Hematopoietic multipotent progenitor cell treated with erythropoietin and hydrocortisone succinate and interleukin-3 and kit ligand, for 6 days (in vitro differentiated cells): ENCODE measurements around the gene PSD2.

Source experiments
- DNase-seq: peaks from one replicate; pipeline ENCODE4 v3.0.0-alpha.2; 2015

PSD2 gene

DNA sequence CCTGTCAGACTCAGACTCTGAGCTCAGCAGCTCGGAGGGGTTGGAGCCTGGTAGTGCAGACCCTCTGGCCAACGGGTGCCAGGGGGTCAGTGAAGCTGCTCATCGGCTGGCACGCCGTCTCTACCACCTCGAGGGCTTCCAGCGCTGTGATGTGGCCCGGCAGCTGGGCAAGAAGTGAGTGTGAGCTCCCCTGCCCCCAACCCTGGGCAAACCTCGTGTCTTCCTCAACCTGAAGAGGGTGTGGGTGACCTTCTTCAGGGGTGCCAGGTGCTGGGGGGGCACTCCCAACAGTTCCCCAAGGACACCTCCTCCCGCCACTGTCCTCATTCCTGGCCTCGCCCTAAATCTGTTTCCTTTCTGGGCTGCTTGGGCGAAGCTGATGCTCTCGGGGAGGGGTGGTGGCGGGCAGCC lies 18.6 kb downstream of the PSD2 start:
- DNase-seq, result no peak

DNA sequence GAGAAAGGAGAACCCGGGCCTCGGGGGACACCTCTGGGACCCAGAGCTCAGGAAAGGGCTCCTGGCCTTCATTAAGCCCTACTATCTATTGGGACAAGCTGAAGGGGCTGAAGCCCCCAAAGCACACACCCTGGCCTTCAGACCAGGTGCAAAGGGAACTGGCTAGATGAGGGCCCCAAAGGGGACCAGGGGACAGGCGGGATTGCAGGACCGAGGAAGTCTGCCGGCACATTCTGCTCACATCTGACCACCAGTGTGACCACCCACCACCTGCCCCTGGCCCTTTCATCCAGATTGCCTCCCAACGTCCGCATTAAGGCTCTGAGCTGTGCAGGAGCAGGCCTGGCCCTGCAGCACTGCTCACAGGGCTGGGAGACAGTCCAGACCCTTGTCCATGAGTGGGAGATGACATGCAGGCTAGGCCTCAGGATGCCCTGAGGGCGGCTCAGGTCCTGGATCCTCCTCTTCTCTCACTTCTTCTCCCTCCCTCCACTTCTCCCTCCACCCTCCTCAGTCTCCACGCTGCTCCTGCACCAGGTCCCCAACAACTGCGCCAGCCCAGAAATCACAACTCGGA lies 19.2 kb downstream of the PSD2 start:
- no peak for DNase-seq

DNA sequence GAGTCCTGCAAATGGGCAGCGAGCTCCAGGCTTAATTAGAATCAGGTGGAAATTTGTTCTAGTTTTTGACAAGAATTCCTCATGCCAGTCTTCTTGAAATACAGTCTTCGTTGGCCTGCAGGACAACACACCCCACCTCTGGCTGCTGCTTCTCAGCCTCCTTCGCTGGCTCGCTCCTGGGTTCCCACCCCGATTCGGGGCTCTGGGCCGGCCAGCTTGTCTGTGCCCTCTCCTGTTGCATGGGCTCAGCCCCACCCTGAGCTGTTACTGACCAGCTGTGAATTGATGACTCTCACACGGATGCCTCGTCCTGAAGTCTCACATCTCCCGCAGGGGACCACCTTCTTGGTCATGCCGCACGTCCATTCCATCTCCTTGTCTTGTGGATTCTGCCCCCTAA lies 21.0 kb downstream of the PSD2 start:
- DNase-seq, result no peak

DNA sequence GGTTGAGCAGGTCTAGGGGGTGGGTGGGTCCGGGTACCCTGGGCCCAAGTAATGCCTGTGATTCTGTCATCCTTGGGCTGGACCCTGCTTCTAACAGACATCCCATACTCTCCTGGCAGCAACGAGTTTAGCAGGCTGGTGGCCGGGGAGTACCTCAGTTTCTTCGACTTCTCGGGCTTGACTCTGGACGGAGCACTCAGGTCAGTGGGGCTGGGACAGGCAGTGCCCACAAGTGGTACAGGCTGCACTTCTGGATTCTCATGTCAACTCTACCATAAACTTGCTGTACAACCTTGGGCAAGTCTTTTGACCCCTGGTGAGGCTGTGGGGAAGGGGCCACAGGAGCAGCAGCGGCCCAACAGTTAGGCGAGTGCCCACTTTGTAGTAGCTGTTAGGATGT lies 21.8 kb downstream of the PSD2 start:
- DNase-seq, result no peak

DNA sequence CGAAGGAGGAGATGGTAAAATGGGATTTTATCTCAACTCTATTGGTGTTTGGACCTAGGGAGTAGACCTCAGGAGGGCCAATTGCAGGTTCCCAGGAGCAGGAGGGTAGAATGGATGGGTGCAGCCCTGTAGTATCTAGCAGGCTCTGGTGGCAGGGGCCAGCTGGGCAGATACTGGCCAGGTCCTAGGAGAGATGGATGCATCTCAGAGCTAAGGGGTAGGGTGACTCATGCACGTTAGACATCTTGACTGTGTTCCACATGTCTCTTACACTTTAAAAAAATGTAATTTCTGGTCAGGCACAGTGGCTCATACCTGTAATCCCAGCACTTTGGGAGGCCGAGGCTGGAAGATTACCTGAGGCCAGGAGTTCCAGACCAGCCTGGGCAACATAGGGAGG lies 22.4 kb downstream of the PSD2 start:
- no peak for DNase-seq

DNA sequence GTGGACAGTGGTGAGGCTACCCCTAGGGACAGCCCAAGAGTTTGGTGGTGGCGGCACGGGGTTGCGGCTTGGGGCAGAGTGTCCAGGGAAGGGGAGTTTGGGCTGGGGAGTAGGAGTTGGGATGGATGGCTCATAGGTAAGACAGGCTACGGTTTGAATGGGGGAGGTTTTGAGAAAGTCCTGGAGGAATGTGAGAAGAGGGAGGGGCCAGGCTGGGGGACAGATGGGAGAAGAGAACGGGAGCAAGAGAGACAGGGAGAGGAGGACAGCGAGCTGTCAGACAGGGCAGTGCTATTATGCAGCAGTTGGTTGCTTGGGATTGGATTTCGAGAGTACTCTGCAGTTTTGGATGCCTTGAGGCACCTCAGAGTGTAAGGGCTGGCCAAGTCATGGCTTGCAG lies 24.5 kb downstream of the PSD2 start:
- no peak for DNase-seq

DNA sequence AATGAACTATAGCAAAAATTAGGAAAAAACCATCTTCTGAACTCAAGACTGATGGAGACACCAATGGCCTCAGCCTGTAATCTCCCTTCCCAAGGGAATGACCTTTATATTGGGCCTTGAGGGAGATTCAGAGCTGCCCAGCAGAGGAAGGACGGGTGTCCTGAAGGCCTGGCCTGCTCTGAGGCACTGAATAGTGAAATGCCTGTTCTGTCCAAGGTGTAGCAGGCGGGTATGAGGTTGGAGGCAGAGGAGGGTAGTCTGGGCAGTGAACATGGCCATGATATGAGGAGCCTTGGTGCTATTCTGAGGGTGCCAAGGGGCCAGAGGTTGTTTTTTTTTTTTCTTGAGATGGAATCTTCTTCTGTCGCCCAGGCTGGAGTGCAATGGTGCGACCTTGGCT lies 25.0 kb downstream of the PSD2 start:
- no peak for DNase-seq

DNA sequence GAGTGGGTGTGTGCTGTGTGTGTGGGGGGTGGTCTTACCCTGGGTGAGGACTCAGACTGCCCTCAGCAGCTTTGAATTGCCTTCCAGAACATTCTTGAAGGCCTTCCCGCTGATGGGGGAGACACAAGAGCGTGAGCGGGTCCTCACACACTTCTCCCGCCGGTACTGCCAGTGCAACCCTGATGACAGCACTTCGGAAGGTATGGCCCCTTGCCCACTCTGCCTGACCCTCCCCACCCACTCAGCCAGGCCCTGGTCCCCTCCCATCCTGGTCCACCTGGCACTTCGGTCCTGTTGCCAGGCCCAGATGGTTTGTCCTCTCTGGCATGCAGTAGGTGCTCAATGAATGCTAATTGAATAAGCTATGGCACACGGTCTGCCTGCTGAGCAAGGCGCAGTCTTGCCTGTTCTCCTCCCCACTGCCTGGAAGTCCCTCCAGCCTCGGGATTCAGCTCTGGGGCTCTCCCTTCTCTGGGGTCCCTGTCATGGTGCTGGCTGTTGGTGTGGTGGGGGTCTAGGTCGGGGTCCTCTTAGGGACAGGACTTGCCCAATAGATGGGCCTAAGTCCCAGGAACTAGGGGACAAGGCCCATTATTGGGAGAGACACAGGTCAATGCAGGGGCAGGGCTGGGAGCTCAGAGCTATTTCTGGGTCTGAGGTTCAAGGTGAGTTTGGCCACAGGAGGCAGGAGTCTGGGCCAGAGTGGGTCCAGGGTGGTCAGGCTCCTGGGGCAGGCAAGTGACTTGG lies 26.4 kb downstream of the PSD2 start:
- no peak for DNase-seq

DNA sequence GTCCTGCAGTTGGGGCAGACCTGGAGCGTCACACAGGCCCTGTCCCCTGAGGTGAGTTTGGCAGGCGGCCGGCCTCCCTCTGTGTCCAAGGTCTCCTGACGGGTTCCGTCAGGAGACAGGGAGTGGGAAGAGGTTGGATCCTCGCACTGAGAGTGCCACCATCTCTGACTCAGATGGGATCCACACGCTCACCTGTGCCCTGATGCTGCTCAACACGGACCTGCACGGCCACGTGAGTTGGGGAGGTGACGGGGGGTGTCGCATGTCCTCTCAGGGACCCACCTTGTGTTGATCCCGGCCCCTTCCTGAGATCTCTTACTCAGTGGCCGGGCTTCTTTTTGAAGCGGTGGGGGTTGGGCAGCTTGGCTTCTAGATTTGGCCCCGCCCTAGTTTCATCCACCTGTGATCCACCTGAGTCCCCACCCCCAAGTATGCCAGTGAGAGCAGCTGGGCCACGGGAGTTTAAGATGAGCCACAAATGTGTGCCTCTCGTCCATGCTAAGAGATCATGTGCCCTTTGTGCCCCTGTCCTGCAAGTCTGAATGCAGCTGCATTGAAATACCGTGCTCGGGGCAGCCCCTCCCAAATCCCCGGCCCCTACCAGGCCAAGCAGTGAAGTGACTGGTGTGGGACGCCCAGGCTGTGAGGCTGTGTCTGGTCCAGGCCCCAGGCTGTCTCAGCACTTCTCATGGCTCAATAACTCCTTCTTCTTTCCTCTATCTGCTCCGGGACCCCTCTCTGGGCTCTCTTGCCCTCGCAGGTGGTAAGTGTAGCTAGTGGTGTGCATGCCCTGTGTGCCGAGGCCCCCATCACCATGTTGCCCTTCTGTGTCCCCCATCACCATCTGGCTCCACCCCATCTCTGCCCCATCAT lies 27.2 kb downstream of the PSD2 start:
- no peak for DNase-seq

DNA sequence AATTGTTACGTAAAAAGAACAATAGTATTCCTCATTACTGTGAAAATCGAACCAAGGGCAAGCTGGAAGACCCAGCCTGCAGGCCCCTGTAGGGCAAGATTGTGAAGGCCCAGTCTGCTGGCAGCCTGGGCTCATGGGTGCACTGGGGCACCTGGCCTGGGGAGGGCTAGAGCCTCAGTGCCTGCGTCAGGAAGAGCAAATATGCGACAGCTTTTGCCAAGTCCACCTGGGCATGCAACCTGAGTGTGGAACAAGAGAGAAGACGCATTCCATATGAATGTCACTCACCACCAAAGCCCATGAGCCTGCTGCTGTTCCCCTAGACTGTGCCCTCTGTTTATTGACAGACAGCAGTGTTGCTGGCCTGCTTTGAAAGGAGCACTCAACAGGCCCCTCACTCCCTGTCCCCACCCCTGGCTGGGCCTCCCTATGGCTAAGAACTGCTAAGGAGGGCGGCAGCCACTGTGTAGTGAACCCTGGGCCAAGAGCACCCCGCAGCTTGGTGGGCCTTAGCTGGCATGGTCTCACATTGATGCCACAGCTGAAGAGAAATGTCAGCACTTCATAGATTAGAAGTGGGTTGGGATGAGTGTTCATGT lies 28.2 kb downstream of the PSD2 start:
- DNase-seq, result no peak

DNA sequence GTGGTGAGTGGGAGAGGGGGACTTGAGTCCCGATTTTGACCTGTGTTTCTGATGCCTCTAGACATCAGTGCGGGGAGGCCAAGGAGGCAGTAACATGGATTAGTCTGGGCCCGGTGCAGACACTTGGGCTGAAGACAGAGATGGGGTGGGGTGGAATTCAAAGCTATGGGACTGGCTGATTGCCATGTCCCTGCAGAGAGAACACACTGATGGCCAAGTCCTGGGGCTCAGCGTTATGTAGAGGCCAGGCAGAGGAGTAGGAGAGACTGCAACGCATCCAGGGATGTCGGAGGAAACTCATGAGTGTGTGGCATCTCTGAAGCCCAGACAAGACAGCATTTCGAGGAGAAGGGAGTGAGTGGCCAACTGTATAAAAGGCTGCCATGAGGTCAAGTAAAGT lies 30.1 kb downstream of the PSD2 start:
- DNase-seq, result no peak

DNA sequence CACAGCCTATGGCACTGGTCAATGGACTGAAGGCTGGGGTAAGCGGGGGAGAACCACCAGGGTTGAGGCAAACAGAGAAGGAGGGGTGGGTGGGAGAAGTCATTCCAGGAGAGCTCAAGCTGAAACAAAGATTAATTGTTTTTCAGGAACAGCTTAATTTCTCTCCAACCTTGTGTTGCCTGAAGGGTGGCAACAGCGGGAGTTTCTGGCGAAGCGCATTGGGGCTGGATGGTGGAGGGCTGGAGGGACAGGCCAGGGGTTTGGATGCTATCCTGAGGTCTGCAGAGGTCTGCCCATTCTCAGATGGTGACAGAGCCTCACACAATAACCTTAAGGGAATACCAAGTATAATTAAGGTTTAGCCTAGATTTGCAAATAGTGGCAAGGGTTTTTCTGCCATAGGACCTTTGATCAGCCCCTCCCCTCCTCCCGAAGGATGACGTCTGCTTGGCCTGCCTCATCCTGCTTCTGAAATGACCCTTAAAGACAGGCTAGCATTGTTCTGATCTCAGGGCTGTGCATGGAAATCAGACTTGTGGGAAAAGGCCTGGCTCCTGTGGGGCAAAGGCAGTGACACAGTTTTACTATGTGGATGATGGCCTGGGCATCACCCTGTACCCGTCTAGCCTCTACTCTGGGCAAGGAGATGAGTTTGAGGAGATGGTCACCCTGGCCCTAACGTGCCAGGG lies 32.7 kb downstream of the PSD2 start:
- no peak for DNase-seq

DNA sequence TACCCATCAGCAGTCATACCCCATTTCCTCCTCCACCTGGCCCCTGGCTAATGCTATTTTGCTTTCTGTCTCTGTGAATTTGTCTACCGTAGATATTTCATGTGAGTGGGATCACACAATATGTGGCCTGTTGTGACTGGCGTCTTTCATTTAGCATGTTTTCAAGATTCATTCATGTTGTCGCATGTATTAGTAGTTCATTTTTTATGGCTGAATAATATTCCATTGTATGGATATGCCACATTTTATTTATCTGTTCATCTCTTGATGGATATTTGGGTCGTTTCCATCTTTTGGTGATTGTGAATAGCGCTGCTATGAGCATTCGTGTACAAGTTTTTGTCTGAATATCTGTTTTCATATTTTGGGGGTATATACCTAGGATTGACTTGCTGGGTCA lies 33.9 kb downstream of the PSD2 start:
- no peak for DNase-seq

DNA sequence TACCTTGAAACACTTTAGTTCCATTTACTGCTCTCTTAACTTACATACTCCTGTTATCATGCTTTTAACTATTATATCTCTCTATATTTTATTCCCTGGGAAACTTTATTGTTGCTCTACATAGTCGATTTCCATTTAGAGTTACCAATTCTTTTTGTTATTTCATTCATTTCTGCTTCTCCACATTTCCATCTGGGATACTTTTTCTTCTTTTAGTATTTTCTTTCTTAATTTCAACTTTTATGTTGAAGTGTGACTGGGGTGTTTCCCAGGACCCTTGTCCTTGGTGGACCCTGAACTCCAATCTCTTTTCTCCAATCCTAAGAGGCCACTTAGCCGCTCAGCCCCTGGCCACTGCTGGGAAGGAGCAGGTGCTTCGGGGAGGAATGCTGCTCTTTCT lies 36.0 kb downstream of the PSD2 start:
- no peak for DNase-seq

DNA sequence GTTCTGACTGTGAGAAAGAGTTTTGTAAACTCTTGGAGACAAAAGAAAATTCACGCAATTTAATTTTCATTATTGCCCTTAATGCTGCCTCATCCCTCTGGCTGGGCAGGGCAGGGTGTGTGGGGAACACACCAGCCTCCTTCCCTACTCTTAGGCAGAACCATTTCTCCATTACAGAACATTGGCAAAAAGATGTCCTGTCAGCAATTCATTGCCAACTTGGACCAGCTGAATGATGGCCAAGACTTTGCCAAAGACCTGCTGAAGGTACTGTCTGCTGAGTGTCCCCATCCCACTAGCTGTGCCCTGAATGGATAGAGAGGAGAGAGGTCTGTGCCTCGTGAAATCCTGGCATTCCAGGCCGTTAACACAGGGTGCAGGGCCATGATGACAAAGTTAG lies 37.9 kb downstream of the PSD2 start:
- DNase-seq, result no peak

DNA sequence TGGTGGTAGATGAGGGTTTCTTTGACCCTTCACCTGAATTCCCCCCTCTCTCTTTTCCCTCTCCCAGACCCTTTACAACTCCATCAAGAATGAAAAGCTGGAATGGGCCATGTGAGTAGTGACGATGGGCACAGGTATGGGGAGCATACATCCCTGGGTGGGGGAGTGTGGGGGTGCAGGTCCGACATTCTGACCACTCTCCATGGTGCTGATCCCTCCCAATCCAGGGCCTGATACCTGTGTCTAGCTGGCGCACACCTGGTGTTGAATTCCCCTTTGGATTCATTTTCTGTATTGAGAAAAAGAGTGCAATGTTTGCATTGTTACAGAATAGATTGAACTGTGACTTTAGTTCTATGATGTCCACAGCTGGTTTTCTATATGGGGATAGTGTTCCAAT lies 40.0 kb downstream of the PSD2 start:
- no peak for DNase-seq

DNA sequence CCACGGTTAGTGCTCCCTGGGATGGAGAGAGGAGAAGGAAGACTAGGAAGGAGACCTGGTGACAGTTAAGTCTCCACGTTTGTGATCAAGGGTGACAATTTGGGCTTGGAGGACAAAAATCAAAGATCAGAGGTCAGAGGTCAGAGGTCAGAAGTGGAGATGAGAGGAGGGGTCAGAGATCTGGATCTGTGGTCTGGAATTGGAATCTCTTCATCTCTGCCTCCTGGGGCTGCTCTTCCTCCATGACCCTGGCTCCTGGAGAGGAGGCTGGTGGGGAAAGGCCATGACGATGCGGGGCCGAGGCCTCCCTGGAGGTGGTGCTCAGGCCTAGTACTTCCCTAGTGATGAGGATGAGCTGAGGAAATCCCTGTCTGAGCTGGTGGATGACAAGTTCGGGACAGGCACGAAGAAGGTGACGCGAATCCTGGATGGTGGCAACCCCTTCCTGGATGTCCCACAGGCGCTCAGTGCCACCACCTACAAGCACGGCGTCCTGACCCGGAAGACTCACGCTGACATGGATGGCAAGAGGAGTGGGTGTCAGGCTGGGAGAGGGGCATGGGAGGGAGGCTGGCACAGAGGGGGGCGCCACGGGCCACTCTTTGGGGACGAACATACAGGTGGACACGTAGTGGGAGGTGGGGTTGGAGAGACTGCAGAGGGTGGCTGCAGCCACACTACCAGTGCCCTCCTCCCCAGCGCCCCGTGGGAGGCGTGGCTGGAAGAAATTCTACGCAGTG lies 41.0 kb downstream of the PSD2 start:
- no peak for DNase-seq

DNA sequence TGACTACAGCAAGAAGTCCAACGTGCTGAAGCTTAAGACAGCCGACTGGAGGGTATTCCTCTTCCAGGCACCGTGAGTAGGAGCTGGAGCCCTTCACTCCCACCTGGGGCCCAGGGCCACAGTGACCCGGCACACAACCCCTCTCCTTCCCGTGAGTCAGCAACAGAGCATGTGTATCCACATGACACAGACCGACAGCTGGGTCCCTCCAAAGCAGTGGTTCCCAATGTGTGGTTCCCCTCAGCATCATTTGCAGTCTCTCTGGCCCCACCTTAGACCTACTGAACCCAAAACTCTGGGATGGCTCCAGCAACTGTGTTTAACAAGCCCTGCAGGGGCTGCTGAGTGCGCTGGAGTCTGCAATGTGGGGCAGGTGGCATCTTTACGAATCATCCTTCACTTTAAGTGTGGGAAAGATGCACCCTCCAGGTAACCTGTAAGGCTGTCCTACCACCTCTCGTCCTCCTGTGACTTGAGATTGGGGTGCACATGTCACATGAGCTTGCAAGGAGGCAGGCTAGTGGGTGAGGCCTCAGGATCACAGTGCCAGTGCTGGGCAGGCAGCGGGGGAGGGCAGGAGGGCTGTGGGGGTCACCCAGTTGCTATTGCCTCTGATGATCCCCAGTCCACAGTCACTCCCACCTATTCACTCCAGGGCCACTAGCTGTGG lies 42.2 kb downstream of the PSD2 start:
- DNase-seq, result no peak

DNA sequence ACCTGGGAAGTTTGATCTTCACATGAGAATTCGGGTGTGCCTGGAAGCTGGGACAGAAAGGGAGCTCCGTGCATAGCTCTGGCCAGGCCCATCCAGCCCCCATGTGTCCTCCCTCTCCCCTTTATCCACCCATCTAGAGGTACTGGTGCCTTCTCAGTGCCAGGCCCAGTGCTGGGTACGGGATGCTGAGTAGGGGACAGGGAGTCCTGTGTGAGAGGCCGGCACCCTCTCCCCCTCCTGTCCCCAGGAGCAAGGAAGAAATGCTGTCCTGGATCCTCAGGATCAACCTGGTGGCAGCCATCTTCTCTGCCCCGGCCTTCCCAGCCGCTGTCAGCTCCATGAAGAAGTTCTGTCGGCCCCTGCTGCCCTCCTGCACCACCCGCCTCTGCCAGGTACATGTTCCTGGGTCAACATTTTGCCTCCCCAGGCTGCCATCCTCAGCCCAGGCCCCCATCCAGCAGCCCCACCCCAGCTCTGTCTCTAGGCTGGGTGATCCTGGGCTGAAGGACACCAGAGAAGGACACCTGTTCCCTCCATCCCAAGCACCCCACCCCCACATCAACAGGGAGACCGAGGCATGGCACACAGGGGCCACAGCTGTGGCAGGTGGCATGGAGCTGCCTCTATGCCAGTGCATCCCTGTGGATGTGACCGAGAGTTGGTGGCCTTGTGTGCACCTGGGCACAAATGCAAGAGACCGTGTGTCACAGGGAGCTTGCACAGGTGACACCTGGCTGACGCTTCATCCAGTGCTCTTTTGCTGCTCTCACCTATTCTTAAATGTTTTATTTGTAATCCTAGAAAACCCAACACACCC lies 43.0 kb downstream of the PSD2 start:
- no peak for DNase-seq

DNA sequence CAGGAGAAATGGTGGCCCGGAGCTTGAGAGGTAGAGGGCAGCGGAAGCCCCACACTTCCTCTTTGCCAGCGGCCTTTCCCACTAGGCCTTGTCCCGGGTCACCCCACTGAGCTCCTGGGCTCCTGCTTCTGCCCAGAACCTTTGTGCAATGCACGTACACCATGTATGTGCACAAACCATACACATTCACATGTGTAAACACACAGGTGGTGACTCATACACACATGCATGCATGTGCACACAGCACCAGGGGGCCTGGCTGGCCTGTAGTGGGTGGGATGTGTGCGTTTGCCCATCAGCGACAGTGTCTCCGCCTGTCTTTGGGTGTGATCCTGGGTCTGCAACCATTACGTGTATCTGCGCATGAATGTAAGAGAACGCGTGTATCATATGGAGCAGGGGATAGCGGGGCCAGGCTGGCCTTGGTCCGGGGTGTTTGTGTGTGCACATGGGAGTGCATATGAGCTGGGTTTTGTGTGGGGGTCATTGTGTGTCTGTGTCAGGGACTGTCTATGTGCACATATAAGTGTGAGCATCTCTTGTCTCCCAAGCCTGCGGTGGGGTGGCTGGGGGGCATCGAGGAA lies 43.7 kb downstream of the PSD2 start:
- no peak for DNase-seq
